Left hindlimb (tissue), 1 donor: ENCODE data around the gene AXIN2.
"Not testable (repeated sequence)": the region's sequence is repeated elsewhere in the genome, so short reads cannot be mapped to it uniquely, and the experiment has no call there.

Source experiments
- DNase-seq: peaks from one replicate; pipeline ENCODE4 v3.0.0-alpha.2; 2018

AXIN2 gene

GRCh38 chr17:65536573-65537342 lies 24.7 kb downstream of the AXIN2 start:
- no peak for DNase-seq

- DNase-seq = no peak
Observed at GRCh38 chr17:65535777-65536572, 25.5 kb downstream of the AXIN2 start.

- no peak for DNase-seq
Observed at GRCh38 chr17:65533852-65534457, 27.5 kb downstream of the AXIN2 start.

GRCh38 chr17:65533056-65533745 lies 28.2 kb downstream of the AXIN2 start:
- DNase-seq = no peak

GRCh38 chr17:65532101-65532890 lies 29.2 kb downstream of the AXIN2 start:
- DNase-seq = no peak

- no peak for DNase-seq
Observed at GRCh38 chr17:65531256-65532100, 30.0 kb downstream of the AXIN2 start.

GRCh38 chr17:65530523-65531255 lies 30.8 kb downstream of the AXIN2 start:
- no peak for DNase-seq

GRCh38 chr17:65529761-65530522 lies 31.5 kb downstream of the AXIN2 start:
- no peak for DNase-seq

- no peak for DNase-seq
Observed at GRCh38 chr17:65529040-65529633, 32.3 kb downstream of the AXIN2 start.

- no peak for DNase-seq
Observed at GRCh38 chr17:65527857-65528591, 33.4 kb downstream of the AXIN2 start.

GRCh38 chr17:65527381-65527780 lies 34.1 kb downstream of the AXIN2 start:
- DNase-seq = no peak

- DNase-seq = not testable (repeated sequence)
Observed at GRCh38 chr17:65526854-65527253, 34.6 kb downstream of the AXIN2 start.

- DNase-seq = no peak
Observed at GRCh38 chr17:65523853-65524664, 37.4 kb downstream of the AXIN2 start.

- DNase-seq = no peak
Observed at GRCh38 chr17:65523411-65523810, 38.0 kb downstream of the AXIN2 start.

- DNase-seq = no peak
Observed at GRCh38 chr17:65522751-65523404, 38.6 kb downstream of the AXIN2 start.

- DNase-seq = no peak
Observed at GRCh38 chr17:65519462-65519861, 42.0 kb downstream of the AXIN2 start.

GRCh38 chr17:65518256-65518655 lies 43.2 kb downstream of the AXIN2 start:
- no peak for DNase-seq
